ENCODE data around the gene HRH1.
"Not testable (repeated sequence)": the region's sequence is repeated elsewhere in the genome, so short reads cannot be mapped to it uniquely, and the experiment has no call there.

DNA sequence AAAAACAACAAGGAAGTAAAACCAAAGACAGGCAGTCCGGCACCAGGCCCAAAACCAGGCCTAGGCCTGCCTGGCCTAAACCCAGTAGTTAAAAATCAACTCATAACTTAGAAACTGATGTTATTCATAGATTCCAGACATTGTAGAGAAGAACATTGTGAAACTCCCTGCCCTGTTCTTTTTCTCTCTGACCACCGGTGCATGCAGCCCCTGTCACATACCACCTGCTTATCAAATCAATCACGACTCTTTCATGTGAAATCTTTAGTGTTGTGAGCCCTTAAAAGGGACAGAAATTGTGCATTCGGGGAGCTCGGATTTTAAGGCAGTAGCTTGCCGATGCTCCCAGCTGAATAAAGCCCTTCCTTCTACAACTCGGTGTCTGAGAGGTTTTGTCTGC is 22.4 kb upstream of the HRH1 start:
- TF ChIP-seq, protein P1, sequence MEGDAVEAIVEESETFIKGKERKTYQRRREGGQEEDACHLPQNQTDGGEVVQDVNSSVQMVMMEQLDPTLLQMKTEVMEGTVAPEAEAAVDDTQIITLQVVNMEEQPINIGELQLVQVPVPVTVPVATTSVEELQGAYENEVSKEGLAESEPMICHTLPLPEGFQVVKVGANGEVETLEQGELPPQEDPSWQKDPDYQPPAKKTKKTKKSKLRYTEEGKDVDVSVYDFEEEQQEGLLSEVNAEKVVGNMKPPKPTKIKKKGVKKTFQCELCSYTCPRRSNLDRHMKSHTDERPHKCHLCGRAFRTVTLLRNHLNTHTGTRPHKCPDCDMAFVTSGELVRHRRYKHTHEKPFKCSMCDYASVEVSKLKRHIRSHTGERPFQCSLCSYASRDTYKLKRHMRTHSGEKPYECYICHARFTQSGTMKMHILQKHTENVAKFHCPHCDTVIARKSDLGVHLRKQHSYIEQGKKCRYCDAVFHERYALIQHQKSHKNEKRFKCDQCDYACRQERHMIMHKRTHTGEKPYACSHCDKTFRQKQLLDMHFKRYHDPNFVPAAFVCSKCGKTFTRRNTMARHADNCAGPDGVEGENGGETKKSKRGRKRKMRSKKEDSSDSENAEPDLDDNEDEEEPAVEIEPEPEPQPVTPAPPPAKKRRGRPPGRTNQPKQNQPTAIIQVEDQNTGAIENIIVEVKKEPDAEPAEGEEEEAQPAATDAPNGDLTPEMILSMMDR (IDR thresholded peaks at IDR 0.05 in 2 of 3, conservative IDR thresholded peaks at IDR 0.05 in 1 of 3; ENCODE audit: control insufficient read depth in 2 of 3, extremely low read depth in 1 of 3, insufficient read depth in 1 of 3, low read depth in 3 of 3, low read length in 3 of 3), result not testable (repeated sequence)
- TF ChIP-seq SUPT20H (IDR thresholded peaks at IDR 0.05; ENCODE audit: borderline replicate concordance, control insufficient read depth, low read depth, low read length); EP300 (IDR thresholded peaks at IDR 0.05; ENCODE audit: borderline replicate concordance in 1 of 2, control insufficient read depth in 1 of 2, low read depth in 2 of 2, low read length in 2 of 2); POLR2AphosphoS5 (IDR thresholded peaks at IDR 0.05; ENCODE audit: low read length); ETV6 (conservative IDR thresholded peaks at IDR 0.05 in 1 of 2, IDR thresholded peaks at IDR 0.05 in 1 of 2; ENCODE audit: borderline replicate concordance in 1 of 2, low read depth in 1 of 2); CHD2 (IDR thresholded peaks at IDR 0.05; ENCODE audit: borderline replicate concordance, low read depth, low read length); PAX5 (IDR thresholded peaks at IDR 0.05; ENCODE audit: borderline replicate concordance, low read depth, low read length); SRF (IDR thresholded peaks at IDR 0.05; ENCODE audit: low read depth in 2 of 2, low read length in 2 of 2); PAX8 (IDR thresholded peaks at IDR 0.05); POLR2AphosphoS2 (IDR thresholded peaks at IDR 0.05; ENCODE audit: low read depth, low read length); SREBF1 (IDR thresholded peaks at IDR 0.05; ENCODE audit: low read length): not testable (repeated sequence)
- TF ChIP-seq, protein P2, sequence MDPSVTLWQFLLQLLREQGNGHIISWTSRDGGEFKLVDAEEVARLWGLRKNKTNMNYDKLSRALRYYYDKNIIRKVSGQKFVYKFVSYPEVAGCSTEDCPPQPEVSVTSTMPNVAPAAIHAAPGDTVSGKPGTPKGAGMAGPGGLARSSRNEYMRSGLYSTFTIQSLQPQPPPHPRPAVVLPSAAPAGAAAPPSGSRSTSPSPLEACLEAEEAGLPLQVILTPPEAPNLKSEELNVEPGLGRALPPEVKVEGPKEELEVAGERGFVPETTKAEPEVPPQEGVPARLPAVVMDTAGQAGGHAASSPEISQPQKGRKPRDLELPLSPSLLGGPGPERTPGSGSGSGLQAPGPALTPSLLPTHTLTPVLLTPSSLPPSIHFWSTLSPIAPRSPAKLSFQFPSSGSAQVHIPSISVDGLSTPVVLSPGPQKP (IDR thresholded peaks at IDR 0.05; ENCODE audit: low read depth, low read length), result not testable (repeated sequence)
